RWPE2 (cell line): ENCODE measurements around the gene MERTK.
A peak's percentile ranks its signal among the peaks of the same experiment; 100 is the strongest.

Experiments
- ATAC-seq: fragments of 200-7000 bp; cut with Tn5 transposase; 3 replicates; pipeline ENCODE4 v1.9.1; 2021; ENCODE audit warnings: low read depth
- DNase-seq: peaks from one replicate; pipeline ENCODE4 v3.0.0-alpha.2; 2020; ENCODE audit warnings: low spot score
- H3K27ac ChIP-seq: fragments of 450-650 bp; 2 replicates; pipeline ENCODE4 v1.5.1; 2017; ENCODE audit warnings: mild to moderate bottlenecking; ENCODE audit not compliant: poor library complexity, severe bottlenecking
- H3K27me3 ChIP-seq: fragments of 250-450 bp; sonication (Bioruptor Pico); 2 replicates; pipeline ENCODE4 v1.5.1; 2021; ENCODE audit warnings: mild to moderate bottlenecking, moderate library complexity; ENCODE audit not compliant: insufficient read depth, poor library complexity, severe bottlenecking
- H3K36me3 ChIP-seq: fragments of 250-450 bp; sonication (Bioruptor Pico); 2 replicates; pipeline ENCODE4 v1.5.1; 2020; ENCODE audit warnings: low read depth, mild to moderate bottlenecking, moderate library complexity
- H3K4me1 ChIP-seq: fragments of 250-450 bp; sonication (Bioruptor Pico); 2 replicates; pipeline ENCODE4 v1.5.1; 2021; ENCODE audit warnings: mild to moderate bottlenecking, moderate library complexity; ENCODE audit not compliant: insufficient read depth, poor library complexity, severe bottlenecking
- H3K4me3 ChIP-seq: fragments of 250-450 bp; sonication (Bioruptor Pico); 2 replicates; pipeline ENCODE4 v1.5.1; 2021; ENCODE audit warnings: mild to moderate bottlenecking, moderate library complexity; ENCODE audit not compliant: severe bottlenecking
- H3K9me3 ChIP-seq: fragments of 250-450 bp; sonication (Bioruptor Pico); 2 replicates; pipeline ENCODE4 v1.5.1; 2021; ENCODE audit warnings: mild to moderate bottlenecking, moderate library complexity; ENCODE audit not compliant: severe bottlenecking
- CTCF ChIP-seq: fragments of 450-650 bp; IDR thresholded peaks from one replicate; pipeline ENCODE4 v1.5.1; 2017; ENCODE audit warnings: mild to moderate bottlenecking, moderate library complexity; ENCODE audit not compliant: poor library complexity, severe bottlenecking

Gene MERTK

GRCh38 chr2:112073875-112074274 lies 175.5 kb downstream of the MERTK start:
- Histone ChIP-seq H3K27me3 (no peaks in the 10 kb centered on the region), H3K36me3 (peaks cover 68% of the 10 kb centered on the region), H3K9me3 (no peaks in the 10 kb centered on the region), H3K4me3 (no peak overlapping the region), H3K4me1 (peaks cover 27% of the 10 kb centered on the region), H3K27ac (peak overlapping the region; percentile 40)
- no peak for TF ChIP-seq CTCF
- DNase-seq (no peak), ATAC-seq (no peak)

- H3K4me3 ChIP-seq, result no peak overlapping the region
- peak overlapping the region; percentile 40 for H3K27ac ChIP-seq
- DNase-seq (no peak), ATAC-seq (no peak)
- TF ChIP-seq CTCF, result no peak
- peaks cover 27% of the 10 kb centered on the region for H3K4me1 ChIP-seq
- H3K9me3 ChIP-seq, result no peaks in the 10 kb centered on the region
- peaks cover 70% of the 10 kb centered on the region for H3K36me3 ChIP-seq
- H3K27me3 ChIP-seq, result no peaks in the 10 kb centered on the region
These were observed 176.1 kb downstream of the MERTK start for GRCh38 chr2:112074506-112074905.

DNA sequence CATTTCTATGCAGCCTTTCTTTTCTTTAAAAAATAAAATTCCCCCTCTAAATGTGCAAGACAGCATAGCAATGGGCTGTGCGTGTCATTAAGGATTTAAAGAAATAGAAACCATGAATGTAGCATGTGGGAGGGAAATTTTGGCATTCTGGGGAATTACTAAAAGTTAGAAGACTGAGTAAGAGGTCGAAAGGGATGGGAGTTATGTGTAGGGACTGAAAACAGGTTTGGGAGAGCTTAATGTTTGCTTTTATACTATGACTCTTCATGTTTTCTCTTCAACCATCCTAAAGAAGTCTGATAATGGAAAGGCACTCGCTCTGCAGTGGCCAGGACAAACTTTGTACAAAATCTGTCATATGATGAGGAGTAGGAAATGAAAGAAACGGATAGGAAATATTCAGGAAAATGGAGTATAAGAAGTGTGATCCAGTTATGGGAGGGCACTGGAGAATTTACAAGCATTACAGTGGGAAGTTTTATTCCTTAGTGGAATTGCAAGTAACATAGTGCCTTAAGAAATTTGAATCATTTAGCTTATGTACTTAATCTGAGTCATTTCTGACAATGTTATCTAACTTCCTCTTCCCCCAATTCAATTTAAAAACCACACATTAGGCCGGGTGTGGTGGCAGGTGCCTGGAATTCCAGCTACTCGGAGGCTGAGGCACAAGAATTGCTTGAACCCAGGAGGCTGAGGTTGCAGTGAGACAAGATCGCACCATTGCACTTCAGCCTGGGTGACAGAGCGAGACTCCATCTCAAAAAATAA lies 177.3 kb downstream of the MERTK start:
- peak overlapping the region; percentile 40 for H3K27ac ChIP-seq
- no peaks in the 10 kb centered on the region for H3K9me3 ChIP-seq
- H3K4me3 ChIP-seq, result no peak overlapping the region
- H3K4me1 ChIP-seq, result peaks cover 27% of the 10 kb centered on the region
- no peaks in the 10 kb centered on the region for H3K27me3 ChIP-seq
- ATAC-seq, result peak; percentile 77
- no peak for DNase-seq
- H3K36me3 ChIP-seq, result peaks cover 63% of the 10 kb centered on the region
- no peak for TF ChIP-seq CTCF

DNA sequence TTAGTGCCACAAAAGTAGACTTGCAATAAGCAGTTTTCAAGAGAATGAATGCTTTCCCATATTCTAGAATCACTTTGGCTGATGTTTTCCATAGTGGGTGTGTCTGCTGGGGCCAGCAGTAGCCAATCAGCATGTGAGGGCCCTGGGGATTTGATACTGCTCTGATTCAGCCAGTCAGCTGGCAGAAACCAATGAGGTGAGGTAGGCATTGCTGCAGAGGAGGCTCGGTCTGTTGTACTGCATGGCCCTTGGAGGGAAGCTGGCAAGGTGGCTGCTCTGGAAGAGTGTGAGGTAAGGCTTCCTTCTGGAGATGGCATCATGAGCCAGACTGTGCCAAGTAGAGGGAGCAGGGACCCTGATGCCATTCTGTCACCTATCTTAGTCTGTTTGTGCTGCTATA lies 179.4 kb downstream of the MERTK start:
- Histone ChIP-seq H3K4me1 (peaks cover 27% of the 10 kb centered on the region), H3K27me3 (no peaks in the 10 kb centered on the region), H3K36me3 (peaks cover 67% of the 10 kb centered on the region), H3K27ac (no peak overlapping the region), H3K9me3 (no peaks in the 10 kb centered on the region), H3K4me3 (no peak overlapping the region)
- no peak for TF ChIP-seq CTCF
- no peak for DNase-seq
- ATAC-seq, result peak; percentile 19; the same call in 1 of the 3 replicates
